ENCODE results near the gene PLET1.

DNA sequence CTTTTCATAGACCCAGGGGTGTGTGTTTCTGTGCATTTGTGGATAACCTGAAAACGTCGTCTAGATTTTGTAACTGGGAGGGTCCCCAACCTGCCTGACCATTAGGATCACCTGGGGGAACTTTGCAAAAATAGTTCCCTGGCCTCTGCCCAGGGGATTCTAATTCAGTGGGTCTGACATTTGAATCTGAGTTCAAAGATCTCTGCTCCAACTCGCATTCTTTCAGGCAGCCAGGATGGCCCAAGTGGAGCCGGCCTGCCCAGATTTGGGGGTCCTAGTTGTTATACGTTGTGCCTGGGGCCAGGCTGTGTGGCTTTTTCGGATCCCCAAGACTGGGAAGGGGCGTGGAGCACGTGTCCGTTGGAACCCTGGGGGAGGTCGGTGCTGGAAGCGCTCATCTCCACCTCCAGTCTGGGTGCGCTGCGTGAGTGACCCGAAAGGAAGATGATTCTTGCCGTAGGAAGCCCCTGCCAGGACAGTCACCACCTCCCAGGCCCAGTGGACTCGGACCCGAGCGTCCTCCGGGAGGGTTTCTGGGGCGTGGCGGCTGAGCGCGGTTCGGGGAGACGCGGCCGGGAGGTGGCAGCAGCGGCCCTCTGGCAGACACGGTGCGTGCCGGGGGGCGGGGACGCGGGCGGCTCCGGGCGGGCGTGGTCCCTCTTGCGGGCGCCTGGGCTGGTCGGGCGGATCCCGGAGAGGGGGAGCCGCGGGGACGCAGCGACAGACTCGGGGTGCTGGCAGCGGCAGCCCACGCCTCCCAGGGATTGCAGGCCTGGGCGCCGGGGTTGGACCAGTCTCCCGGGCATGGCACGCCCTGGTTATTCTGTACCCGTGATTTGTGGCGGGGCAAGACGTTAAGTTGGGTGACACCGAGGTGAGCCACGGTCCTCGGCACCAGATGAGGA, 29.2 kb upstream of the PLET1 start:
- TF ChIP-seq, protein P1, sequence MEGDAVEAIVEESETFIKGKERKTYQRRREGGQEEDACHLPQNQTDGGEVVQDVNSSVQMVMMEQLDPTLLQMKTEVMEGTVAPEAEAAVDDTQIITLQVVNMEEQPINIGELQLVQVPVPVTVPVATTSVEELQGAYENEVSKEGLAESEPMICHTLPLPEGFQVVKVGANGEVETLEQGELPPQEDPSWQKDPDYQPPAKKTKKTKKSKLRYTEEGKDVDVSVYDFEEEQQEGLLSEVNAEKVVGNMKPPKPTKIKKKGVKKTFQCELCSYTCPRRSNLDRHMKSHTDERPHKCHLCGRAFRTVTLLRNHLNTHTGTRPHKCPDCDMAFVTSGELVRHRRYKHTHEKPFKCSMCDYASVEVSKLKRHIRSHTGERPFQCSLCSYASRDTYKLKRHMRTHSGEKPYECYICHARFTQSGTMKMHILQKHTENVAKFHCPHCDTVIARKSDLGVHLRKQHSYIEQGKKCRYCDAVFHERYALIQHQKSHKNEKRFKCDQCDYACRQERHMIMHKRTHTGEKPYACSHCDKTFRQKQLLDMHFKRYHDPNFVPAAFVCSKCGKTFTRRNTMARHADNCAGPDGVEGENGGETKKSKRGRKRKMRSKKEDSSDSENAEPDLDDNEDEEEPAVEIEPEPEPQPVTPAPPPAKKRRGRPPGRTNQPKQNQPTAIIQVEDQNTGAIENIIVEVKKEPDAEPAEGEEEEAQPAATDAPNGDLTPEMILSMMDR (IDR thresholded peaks at IDR 0.05) = peak; percentile 97
- TF ChIP-seq ZFX (IDR thresholded peaks at IDR 0.05; ENCODE audit: borderline replicate concordance) = no peak

Measured in 22Rv1 (cell line).